HepG2 (cell line): ENCODE data around the gene AFTPH. TPM values are rescaled to one million over a fixed set of nuclear protein-coding genes. Genes with fewer than 3 reads are reported as not detected.
A peak's percentile ranks its signal among the peaks of the same experiment; 100 is the strongest.

Experiments used
- AKNA ChIP-seq: sonication (generic); formaldehyde crosslinking; IDR thresholded peaks from 2 replicates; pipeline ENCODE4 v1.4.0; 2020; ENCODE audit warnings: missing genetic modification reagents, borderline replicate concordance
- BCL3 ChIP-seq: sonication (generic); formaldehyde crosslinking; IDR thresholded peaks from 2 replicates; pipeline ENCODE4 v1.5.1; 2020; ENCODE audit warnings: mild to moderate bottlenecking, missing genetic modification reagents, moderate library complexity
- DBP ChIP-seq: sonication (generic); formaldehyde crosslinking; IDR thresholded peaks from 2 replicates; pipeline ENCODE4 v1.4.0; 2020; ENCODE audit warnings: missing genetic modification reagents; ENCODE audit errors: not compliant biosample characterization
- DMAP1 ChIP-seq: IDR thresholded peaks from 2 replicates; pipeline ENCODE4 v1.6.1; 2016
- E2F2 ChIP-seq: sonication (generic); formaldehyde crosslinking; IDR thresholded peaks from 2 replicates; pipeline ENCODE4 v1.4.0; 2020; ENCODE audit warnings: missing genetic modification reagents, borderline replicate concordance
- FOXO4 ChIP-seq: sonication (generic); formaldehyde crosslinking; conservative IDR thresholded peaks from 2 replicates; pipeline ENCODE4 v1.8.1; 2023; ENCODE audit warnings: missing genetic modification reagents
- GFI1 ChIP-seq: sonication (generic); formaldehyde crosslinking; IDR thresholded peaks from 2 replicates; pipeline ENCODE4 v1.5.0; 2020; ENCODE audit warnings: missing genetic modification reagents, mild to moderate bottlenecking, borderline replicate concordance
- MAFK ChIP-seq, 2 experiments: IDR thresholded peaks in 1 of 2; conservative IDR thresholded peaks in 1 of 2; 2 replicates each; pipeline ENCODE4 v1.6.1; 2011; ENCODE audit warnings: improper control_type of control experiment in 2 of 2, low read length in 2 of 2
- PAX8 ChIP-seq: sonication (generic); formaldehyde crosslinking; IDR thresholded peaks from 2 replicates; pipeline ENCODE4 v1.8.0; 2022; ENCODE audit warnings: mild to moderate bottlenecking, missing genetic modification reagents, borderline replicate concordance
- THAP7 ChIP-seq: sonication (generic); formaldehyde crosslinking; IDR thresholded peaks from 2 replicates; pipeline ENCODE4 v1.8.1; 2023; ENCODE audit warnings: mild to moderate bottlenecking, missing genetic modification reagents
- U2AF2 ChIP-seq: fragments of 200-400 bp; formaldehyde crosslinking; IDR thresholded peaks from 2 replicates; pipeline ENCODE4 v1.6.1; 2017; ENCODE audit warnings: low read depth, mild to moderate bottlenecking, low read length
- XRCC5 ChIP-seq: fragments of 200-400 bp; formaldehyde crosslinking; optimal IDR thresholded peaks from 2 replicates; pipeline ENCODE3; 2017; ENCODE audit warnings: mild to moderate bottlenecking, low read length
- ZBTB7A ChIP-seq: sonication (generic); formaldehyde crosslinking; IDR thresholded peaks from 2 replicates; pipeline ENCODE4 v1.8.0; 2022; ENCODE audit warnings: mild to moderate bottlenecking, missing genetic modification reagents
- ZMYM3 ChIP-seq: sonication (generic); formaldehyde crosslinking; IDR thresholded peaks from 2 replicates; pipeline ENCODE4 v1.5.1; 2020; ENCODE audit warnings: mild to moderate bottlenecking, missing genetic modification reagents
- ZNF576 ChIP-seq: sonication (generic); formaldehyde crosslinking; IDR thresholded peaks from 2 replicates; pipeline ENCODE4 v1.4.0; 2020; ENCODE audit warnings: mild to moderate bottlenecking, missing genetic modification reagents
- ZNF607 ChIP-seq: sonication (generic); formaldehyde crosslinking; IDR thresholded peaks from 2 replicates; pipeline ENCODE4 v1.5.1; 2020; ENCODE audit warnings: missing genetic modification reagents, mild to moderate bottlenecking, borderline replicate concordance
- ZNF839 ChIP-seq: sonication (generic); formaldehyde crosslinking; IDR thresholded peaks from 2 replicates; pipeline ENCODE4 v1.4.0; 2020; ENCODE audit warnings: missing genetic modification reagents, mild to moderate bottlenecking, borderline replicate concordance
- polyA plus RNA-seq, 8 experiments: library from polyadenylated mRNA; depleted of rRNA in 3 of 8; stranded (reverse) in 7 of 8; unstranded in 1 of 8; fragments of >200 nt; fragmentation: Illumina TruSeq in 4 of 8; extraction: Trizol in 4 of 8; gene quantifications; 2 replicates each; pipeline versions ENCODE4 v1.2.1 to v1.2.3, GENCODE V29; 2011 to 2016; ENCODE audit warnings: low read depth in 4 of 8, missing spikeins in 1 of 8, mixed read lengths in 1 of 8; ENCODE audit not compliant: insufficient read depth in 1 of 8
- total RNA-seq, 5 experiments: library from RNA; depleted of rRNA; stranded (reverse); fragments of >200 nt; fragmentation: Illumina TruSeq; extraction: Trizol; gene quantifications; 2 replicates each; pipeline ENCODE4 v1.2.3, GENCODE V29; 2016; ENCODE audit warnings: low read depth in 1 of 5

AFTPH gene
- total and polyA plus RNA-seq, 2 of the 13 experiments (the other 11 are each of a cell fraction or from before 2014, with no cell fraction given), result 27.5 to 36.8 TPM

GRCh38 chr2:64516651-64517510 lies 7.2 kb upstream of the AFTPH start (continued):
- TF ChIP-seq FOXO4 (CRISPR knock-in tag), result 0 out of 2 replicates have a peak, but pooled peaks have one; percentile 40
- no peak for TF ChIP-seq U2AF2
- no peak for TF ChIP-seq DBP
- no peak for TF ChIP-seq GFI1 (CRISPR knock-in tag)
- no peak for TF ChIP-seq ZNF576 (CRISPR knock-in tag)
- no peak for TF ChIP-seq ZNF839
- no peak for TF ChIP-seq ZMYM3 (CRISPR knock-in tag)
- no peak for TF ChIP-seq THAP7 (CRISPR knock-in tag)
- no peak for TF ChIP-seq AKNA (CRISPR knock-in tag)
- no peak for TF ChIP-seq ZBTB7A (CRISPR knock-in tag)
- no peak for TF ChIP-seq XRCC5
- no peak for TF ChIP-seq BCL3 (CRISPR knock-in tag)
- TF ChIP-seq PAX8 (CRISPR knock-in tag), result no peak
- TF ChIP-seq E2F2 (CRISPR knock-in tag), result no peak
- TF ChIP-seq DMAP1 (CRISPR knock-in tag), result no peak
- TF ChIP-seq ZNF607 (CRISPR knock-in tag), result no peak
- no peak for TF ChIP-seq MAFK (conservative IDR thresholded peaks at IDR 0.05 in 1 of 2, IDR thresholded peaks at IDR 0.05 in 1 of 2; ENCODE audit: low read length in 2 of 2)
